Activated naive CD8-positive, alpha-beta T cell treated with anti-CD3 and anti-CD28 coated beads for 36 hours (primary cell): ENCODE results near the gene LRRTM4. TPM values are rescaled to one million over a fixed set of nuclear protein-coding genes. Genes with fewer than 3 reads are reported as not detected.

Experiments
- DNase-seq: peaks from one replicate; pipeline ENCODE4 v3.0.0; 2021
- H3K27ac Mint-ChIP-seq: one replicate; pipeline ENCODE4 v1.8.0; 2022; ENCODE audit warnings: mild to moderate bottlenecking, moderate library complexity, mixed read lengths
- H3K27me3 Mint-ChIP-seq: one replicate; pipeline ENCODE4 v1.8.0; 2022; ENCODE audit warnings: mild to moderate bottlenecking, mixed read lengths
- H3K36me3 Mint-ChIP-seq: one replicate; pipeline ENCODE4 v1.8.0; 2021; ENCODE audit warnings: mild to moderate bottlenecking, mixed read lengths
- H3K4me1 Mint-ChIP-seq: one replicate; pipeline ENCODE4 v1.8.0; 2021; ENCODE audit warnings: mixed read lengths
- H3K4me3 Mint-ChIP-seq: one replicate; pipeline ENCODE4 v1.8.0; 2022; ENCODE audit warnings: mild to moderate bottlenecking, moderate library complexity, mixed read lengths
- H3K9me3 Mint-ChIP-seq: one replicate; pipeline ENCODE4 v1.8.0; 2022; ENCODE audit warnings: mixed read lengths
- total RNA-seq, 2 experiments: library from RNA; stranded (reverse); gene quantifications; one replicate each; pipeline ENCODE4 v1.2.3, GENCODE V29; 2021

The LRRTM4 gene
- total RNA-seq, 2 experiments from 2014 or later = not detected

DNA sequence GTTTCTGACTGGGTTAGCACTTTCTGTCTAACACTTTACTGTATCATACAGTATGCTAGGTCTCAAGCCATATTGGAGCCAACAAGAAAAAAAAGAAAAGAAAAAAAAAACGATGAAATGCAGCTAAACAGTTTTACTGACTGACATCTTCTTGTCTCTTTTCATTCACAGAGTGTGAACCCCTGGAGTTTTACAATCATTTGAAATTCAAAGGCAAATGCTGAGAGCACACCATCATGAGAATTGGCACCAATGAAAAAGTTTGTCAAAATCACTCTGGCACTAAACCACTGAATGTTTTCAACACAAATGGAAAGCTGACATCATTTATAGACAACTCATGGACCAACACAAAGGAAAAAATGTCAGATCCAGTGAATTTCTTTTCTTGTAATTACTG lies 513.3 kb downstream of the LRRTM4 start:
- DNase-seq = no peak
- Mint-ChIP-seq H3K27me3 (no peaks in the 10 kb centered on the region), H3K4me1 (no peaks in the 10 kb centered on the region), H3K27ac (no peak overlapping the region), H3K36me3 (no peaks in the 10 kb centered on the region), H3K4me3 (no peak overlapping the region), H3K9me3 (peaks cover 3% of the 10 kb centered on the region)

DNA sequence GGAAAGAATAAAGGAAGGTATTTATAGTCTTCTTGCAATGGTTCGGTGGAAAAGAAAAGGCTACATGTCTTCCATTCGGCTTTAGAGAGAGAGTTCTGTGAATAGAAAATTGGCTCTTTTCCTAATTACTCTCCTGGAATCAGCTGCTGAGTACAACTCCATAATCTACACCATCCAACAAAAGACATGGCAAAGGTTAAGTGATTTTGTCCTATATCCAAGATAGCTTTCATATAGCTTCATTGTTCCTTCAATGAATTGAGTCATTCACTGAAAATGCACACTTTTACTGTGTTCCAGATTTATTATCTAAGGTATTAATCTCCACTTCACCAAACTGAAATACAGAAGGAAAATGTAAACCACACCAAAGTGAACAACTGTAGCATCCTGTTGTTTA lies 514.5 kb downstream of the LRRTM4 start:
- Mint-ChIP-seq H3K9me3 (peaks cover 3% of the 10 kb centered on the region), H3K27ac (no peak overlapping the region), H3K27me3 (no peaks in the 10 kb centered on the region), H3K36me3 (no peaks in the 10 kb centered on the region), H3K4me3 (no peak overlapping the region), H3K4me1 (no peaks in the 10 kb centered on the region)
- no peak for DNase-seq

DNA sequence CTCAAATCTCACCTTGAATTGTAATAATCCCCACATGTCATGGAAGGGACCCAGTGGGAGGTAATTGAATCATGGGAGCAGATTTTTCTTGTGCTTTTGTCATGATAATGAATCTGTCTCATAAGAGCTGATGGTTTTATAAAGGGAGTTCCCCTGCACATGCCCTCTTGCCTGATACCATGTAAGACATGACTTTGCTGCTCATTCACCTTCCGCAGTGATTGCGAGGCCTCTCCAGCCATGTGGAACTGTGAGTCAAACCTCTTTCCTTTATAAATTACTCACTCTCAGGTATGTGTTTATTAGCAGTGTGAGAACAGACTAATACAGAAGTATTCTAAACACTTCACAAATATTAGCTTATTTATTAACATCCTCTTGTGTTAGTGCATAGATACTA lies 516.7 kb downstream of the LRRTM4 start:
- Mint-ChIP-seq H3K27ac (no peak overlapping the region), H3K36me3 (no peaks in the 10 kb centered on the region), H3K4me1 (no peaks in the 10 kb centered on the region), H3K9me3 (peaks cover 10% of the 10 kb centered on the region), H3K27me3 (no peaks in the 10 kb centered on the region), H3K4me3 (no peak overlapping the region)
- DNase-seq = no peak

- no peak overlapping the region for H3K27ac Mint-ChIP-seq
- no peaks in the 10 kb centered on the region for H3K4me1 Mint-ChIP-seq
- H3K27me3 Mint-ChIP-seq = no peaks in the 10 kb centered on the region
- no peak overlapping the region for H3K4me3 Mint-ChIP-seq
- peaks cover 13% of the 10 kb centered on the region for H3K9me3 Mint-ChIP-seq
- no peak for DNase-seq
- H3K36me3 Mint-ChIP-seq = no peaks in the 10 kb centered on the region
Observed at GRCh38 chr2:77001895-77002294, 520.3 kb downstream of the LRRTM4 start.

DNA sequence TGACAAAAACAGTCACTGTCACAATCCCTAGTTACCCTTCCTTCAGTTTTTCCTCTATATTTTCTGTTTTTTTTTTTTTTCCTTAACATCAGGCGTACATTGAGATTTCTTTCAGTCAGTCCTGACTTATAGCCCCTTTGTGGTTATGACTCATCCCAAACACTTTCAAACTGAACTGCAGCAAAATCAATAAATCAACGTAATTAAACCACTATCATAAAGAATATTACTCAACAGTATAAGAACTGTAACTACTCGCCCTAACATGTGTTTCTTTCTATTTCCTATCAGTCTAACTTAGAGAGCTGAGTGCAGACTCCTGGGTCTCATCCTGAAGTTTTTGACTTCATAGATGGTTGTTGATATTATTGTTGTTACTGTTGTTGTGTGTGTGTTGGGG lies 523.5 kb downstream of the LRRTM4 start:
- Mint-ChIP-seq H3K4me1 (no peaks in the 10 kb centered on the region), H3K9me3 (peaks cover 11% of the 10 kb centered on the region), H3K36me3 (no peaks in the 10 kb centered on the region), H3K27ac (no peak overlapping the region), H3K4me3 (no peak overlapping the region), H3K27me3 (no peaks in the 10 kb centered on the region)
- DNase-seq = no peak

- no peaks in the 10 kb centered on the region for H3K4me1 Mint-ChIP-seq
- no peaks in the 10 kb centered on the region for H3K36me3 Mint-ChIP-seq
- no peaks in the 10 kb centered on the region for H3K27me3 Mint-ChIP-seq
- DNase-seq = no peak
- peaks cover 11% of the 10 kb centered on the region for H3K9me3 Mint-ChIP-seq
- H3K27ac Mint-ChIP-seq = no peak overlapping the region
- no peak overlapping the region for H3K4me3 Mint-ChIP-seq
Observed at GRCh38 chr2:76998152-76998551, 524.0 kb downstream of the LRRTM4 start.

DNA sequence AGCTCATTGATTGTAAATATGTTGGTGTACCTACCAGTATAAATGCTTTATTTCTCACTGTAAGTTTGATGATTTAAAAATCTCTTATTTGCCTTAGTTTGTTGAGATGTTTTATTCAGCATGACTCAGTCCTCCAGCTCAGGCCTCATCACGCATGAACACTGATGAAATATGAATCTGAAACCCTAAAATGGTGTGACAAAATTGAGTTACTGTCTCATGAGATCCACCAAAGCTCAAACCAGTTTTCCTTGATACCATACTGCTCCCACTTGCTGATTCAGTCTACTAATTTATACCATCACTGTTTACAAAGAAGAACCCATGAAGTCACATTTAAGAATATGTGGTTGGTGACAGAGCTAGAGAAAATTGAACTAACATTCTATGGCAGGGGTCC lies 524.9 kb downstream of the LRRTM4 start:
- H3K36me3 Mint-ChIP-seq = no peaks in the 10 kb centered on the region
- H3K9me3 Mint-ChIP-seq = peaks cover 11% of the 10 kb centered on the region
- no peaks in the 10 kb centered on the region for H3K27me3 Mint-ChIP-seq
- no peaks in the 10 kb centered on the region for H3K4me1 Mint-ChIP-seq
- DNase-seq = no peak
- no peak overlapping the region for H3K4me3 Mint-ChIP-seq
- no peak overlapping the region for H3K27ac Mint-ChIP-seq

DNA sequence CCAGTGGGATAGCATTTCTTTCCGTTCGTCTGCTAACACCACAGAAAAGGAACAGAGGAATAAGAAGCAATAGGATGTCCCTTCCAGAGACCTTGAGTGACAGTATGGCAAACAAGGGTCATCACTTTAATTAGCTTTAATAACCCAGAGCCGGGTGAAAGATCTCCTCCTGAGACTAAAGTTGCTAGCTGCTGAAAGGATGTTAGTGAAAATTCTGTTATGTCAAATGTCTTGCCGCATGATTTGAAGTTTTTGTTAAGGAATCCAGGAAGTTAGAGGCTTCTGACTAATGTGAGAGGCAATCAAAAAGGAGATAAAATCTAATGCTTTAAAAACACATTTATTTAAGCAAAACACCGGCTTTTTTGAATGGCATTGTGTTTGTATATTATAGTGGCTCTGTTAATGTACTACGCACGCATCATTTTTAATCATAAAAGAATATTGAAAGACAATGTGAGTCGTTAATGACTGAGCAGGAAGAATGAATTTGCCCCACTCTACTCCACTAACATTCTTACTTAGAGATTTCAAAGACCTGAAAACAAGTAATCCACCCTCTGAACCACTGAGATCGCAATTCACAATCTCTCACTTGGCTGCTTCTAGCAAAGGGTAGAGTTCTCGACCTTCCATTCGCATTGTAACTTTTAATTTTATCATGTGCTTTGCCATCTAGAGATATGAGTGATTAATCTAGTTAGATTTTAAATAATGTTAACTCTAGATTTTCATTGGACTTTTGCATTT lies 536.6 kb downstream of the LRRTM4 start:
- no peak overlapping the region for H3K4me3 Mint-ChIP-seq
- no peaks in the 10 kb centered on the region for H3K27me3 Mint-ChIP-seq
- H3K4me1 Mint-ChIP-seq = no peaks in the 10 kb centered on the region
- H3K9me3 Mint-ChIP-seq = peaks cover 1% of the 10 kb centered on the region
- no peak for DNase-seq
- no peaks in the 10 kb centered on the region for H3K36me3 Mint-ChIP-seq
- H3K27ac Mint-ChIP-seq = no peak overlapping the region

- Mint-ChIP-seq H3K27ac (no peak overlapping the region), H3K27me3 (no peaks in the 10 kb centered on the region)
Observed at GRCh38 chr2:76984359-76984758, 537.8 kb downstream of the LRRTM4 start.

DNA sequence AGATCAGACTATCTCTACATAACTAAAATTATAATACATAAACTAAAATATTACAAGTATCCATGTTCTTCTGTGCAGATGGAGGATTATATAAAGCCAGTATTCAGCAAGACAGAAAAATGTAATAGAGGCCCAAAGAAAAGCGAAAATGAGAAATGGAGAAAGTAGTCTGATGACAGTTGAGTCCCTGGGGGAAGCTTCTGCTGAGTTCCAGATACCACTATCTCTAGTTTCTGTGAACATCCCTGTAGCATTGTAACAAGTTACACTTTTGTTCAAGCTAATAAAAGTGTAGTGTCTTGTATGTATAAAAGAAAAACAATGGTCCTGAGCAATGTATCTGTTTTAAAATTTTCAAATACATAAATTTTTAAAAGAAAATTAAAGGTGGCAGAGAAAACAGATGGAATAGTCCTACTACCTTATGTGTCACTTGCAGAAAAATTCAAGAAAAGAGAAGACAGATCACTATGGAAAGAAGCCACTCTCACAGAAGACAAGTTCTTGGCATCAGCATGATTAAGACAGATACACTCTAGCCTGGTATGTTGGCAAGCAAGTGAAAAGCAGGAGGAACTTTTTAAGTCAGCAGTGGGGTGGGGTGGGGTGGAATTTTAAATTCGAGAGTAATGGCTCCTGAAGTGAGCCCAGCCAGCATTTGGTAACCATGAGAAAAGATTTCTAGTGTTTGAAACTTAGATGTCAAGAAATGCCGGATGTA lies 541.9 kb downstream of the LRRTM4 start:
- DNase-seq = no peak
- no peaks in the 10 kb centered on the region for H3K9me3 Mint-ChIP-seq

More at GRCh38 chr2:76984359-76984758, 537.8 kb downstream of the LRRTM4 start:
- no peak overlapping the region for H3K4me3 Mint-ChIP-seq
- DNase-seq = no peak
- no peaks in the 10 kb centered on the region for H3K36me3 Mint-ChIP-seq
- no peaks in the 10 kb centered on the region for H3K9me3 Mint-ChIP-seq
- no peaks in the 10 kb centered on the region for H3K4me1 Mint-ChIP-seq

GRCh38 chr2:76977846-76978727 lies 544.1 kb downstream of the LRRTM4 start:
- Mint-ChIP-seq H3K4me1 (no peaks in the 10 kb centered on the region), H3K9me3 (no peaks in the 10 kb centered on the region), H3K27ac (no peak overlapping the region), H3K27me3 (no peaks in the 10 kb centered on the region), H3K36me3 (no peaks in the 10 kb centered on the region), H3K4me3 (no peak overlapping the region)
- no peak for DNase-seq

More for the DNA sequence above, 541.9 kb downstream of the LRRTM4 start:
- no peak overlapping the region for H3K27ac Mint-ChIP-seq
- H3K27me3 Mint-ChIP-seq = no peaks in the 10 kb centered on the region
- no peaks in the 10 kb centered on the region for H3K4me1 Mint-ChIP-seq
- H3K36me3 Mint-ChIP-seq = no peaks in the 10 kb centered on the region
- H3K4me3 Mint-ChIP-seq = no peak overlapping the region

DNA sequence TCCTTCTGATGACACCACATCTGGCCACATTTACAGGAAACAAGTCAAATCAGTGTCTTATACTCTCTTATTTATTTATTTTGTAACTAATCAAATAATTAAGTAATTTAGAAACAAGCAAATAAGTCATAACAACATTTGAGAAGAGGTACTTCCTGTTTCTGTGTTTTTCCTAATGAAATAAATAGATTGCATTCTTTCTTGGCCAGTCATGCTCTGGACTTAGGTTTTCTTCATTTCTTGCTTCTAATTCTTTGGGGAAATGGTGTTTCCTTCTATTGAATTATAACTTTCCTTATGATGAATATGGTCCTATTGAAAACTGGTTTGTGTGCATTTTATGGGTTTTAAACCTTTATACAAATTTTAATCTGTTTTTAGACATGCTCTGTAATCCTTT lies 546.4 kb downstream of the LRRTM4 start:
- Mint-ChIP-seq H3K27me3 (no peaks in the 10 kb centered on the region), H3K36me3 (no peaks in the 10 kb centered on the region), H3K27ac (no peak overlapping the region), H3K4me3 (no peak overlapping the region), H3K9me3 (no peaks in the 10 kb centered on the region), H3K4me1 (no peaks in the 10 kb centered on the region)
- no peak for DNase-seq

DNA sequence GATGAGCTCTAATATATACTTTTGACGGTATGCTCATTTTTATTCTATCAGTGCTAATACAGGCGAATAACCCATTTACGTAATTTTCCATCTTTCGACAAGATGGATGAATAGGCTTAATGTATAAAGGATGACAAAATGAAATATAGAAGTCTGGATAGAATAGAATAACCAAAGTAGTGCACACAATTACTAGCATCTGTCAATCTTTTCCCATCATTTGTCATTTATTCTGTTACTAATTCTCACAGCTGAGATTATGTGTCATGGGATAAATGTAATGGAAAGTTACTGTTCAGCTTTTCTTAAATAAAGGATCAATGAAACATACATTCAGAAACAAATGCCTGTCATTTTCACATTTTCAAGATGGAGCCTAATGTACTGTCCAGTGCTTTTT lies 548.6 kb downstream of the LRRTM4 start:
- H3K4me3 Mint-ChIP-seq = no peak overlapping the region
- no peaks in the 10 kb centered on the region for H3K36me3 Mint-ChIP-seq
- no peaks in the 10 kb centered on the region for H3K4me1 Mint-ChIP-seq
- no peak overlapping the region for H3K27ac Mint-ChIP-seq
- no peak for DNase-seq
- H3K9me3 Mint-ChIP-seq = peaks cover 1% of the 10 kb centered on the region
- no peaks in the 10 kb centered on the region for H3K27me3 Mint-ChIP-seq

DNA sequence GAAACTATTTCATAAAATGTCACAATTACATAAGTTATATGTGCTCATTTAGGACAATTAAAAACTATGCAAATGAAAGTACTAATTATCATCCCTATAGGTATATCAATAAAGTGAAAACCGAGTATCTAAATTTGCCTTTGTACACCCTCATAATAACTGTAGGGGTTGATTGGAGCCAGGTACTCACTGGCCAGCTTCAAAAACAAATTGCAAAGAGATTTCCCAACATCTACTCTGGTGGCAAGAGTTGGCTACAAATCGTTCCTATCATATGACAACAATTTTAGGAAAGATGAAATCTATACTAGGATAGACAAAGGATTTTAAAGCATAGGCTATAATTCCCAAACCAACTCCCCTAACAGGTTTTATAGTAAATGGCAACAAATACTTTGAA lies 556.4 kb downstream of the LRRTM4 start:
- H3K27me3 Mint-ChIP-seq = no peaks in the 10 kb centered on the region
- H3K4me3 Mint-ChIP-seq = no peak overlapping the region
- DNase-seq = no peak
- H3K27ac Mint-ChIP-seq = no peak overlapping the region
- H3K36me3 Mint-ChIP-seq = no peaks in the 10 kb centered on the region
- H3K4me1 Mint-ChIP-seq = no peaks in the 10 kb centered on the region
- H3K9me3 Mint-ChIP-seq = peaks cover 4% of the 10 kb centered on the region

- peaks cover 4% of the 10 kb centered on the region for H3K9me3 Mint-ChIP-seq
- no peak overlapping the region for H3K27ac Mint-ChIP-seq
- H3K36me3 Mint-ChIP-seq = no peaks in the 10 kb centered on the region
- H3K4me1 Mint-ChIP-seq = no peaks in the 10 kb centered on the region
- no peak for DNase-seq
- H3K4me3 Mint-ChIP-seq = no peak overlapping the region
- no peaks in the 10 kb centered on the region for H3K27me3 Mint-ChIP-seq
Observed at GRCh38 chr2:76958749-76959148, 563.4 kb downstream of the LRRTM4 start.
